ENCODE data around the gene HNRNPM.

HNRNPM gene

DNA sequence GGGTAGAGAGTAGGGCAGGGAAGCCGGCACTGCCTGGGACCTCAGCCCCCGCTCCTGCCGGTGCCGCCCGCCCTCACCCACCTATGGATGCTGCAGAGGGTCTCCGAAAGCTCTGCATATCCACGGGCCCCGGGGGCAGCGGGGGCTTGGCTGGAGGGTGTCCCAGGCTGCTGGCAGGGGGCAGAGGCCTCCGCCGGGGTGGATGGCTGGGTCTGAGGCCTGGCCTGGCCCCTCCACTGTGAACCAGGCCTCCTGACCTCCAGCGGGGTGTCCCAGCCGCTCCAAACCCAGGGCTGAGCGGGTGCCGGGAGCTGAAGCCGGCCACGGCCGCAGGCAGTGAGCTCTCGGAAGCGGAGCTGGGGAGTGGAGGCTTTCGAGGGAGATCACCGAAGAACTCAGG, 53.5 kb downstream of the HNRNPM start:
- DNase-seq (ENCODE audit: low read depth), result no peak
- no peak overlapping the region for H3K4me3 ChIP-seq (ENCODE audit: low read depth, low read length)
- no peak for TF ChIP-seq CTCF (IDR thresholded peaks at IDR 0.05; ENCODE audit: low read depth, low read length, missing control alignments)
- in situ Hi-C loops (cut with HindIII; ENCODE audit: low sequenced_read_pairs), result no loop called here

GRCh38 chr19:8499048-8499833, 54.5 kb downstream of the HNRNPM start:
- in situ Hi-C loops (cut with HindIII; ENCODE audit: low sequenced_read_pairs), result no loop called here
- TF ChIP-seq CTCF (IDR thresholded peaks at IDR 0.05; ENCODE audit: low read depth, low read length, missing control alignments), result no peak
- no peak for DNase-seq (ENCODE audit: low read depth)
- no peak overlapping the region for H3K4me3 ChIP-seq (ENCODE audit: low read depth, low read length)

- H3K4me3 ChIP-seq (ENCODE audit: low read depth, low read length), result no peak overlapping the region
- no peak for DNase-seq (ENCODE audit: low read depth)
- in situ Hi-C loops (cut with HindIII; ENCODE audit: low sequenced_read_pairs), result no loop called here
- TF ChIP-seq CTCF (IDR thresholded peaks at IDR 0.05; ENCODE audit: low read depth, low read length, missing control alignments), result no peak
These were observed 55.4 kb downstream of the HNRNPM start for GRCh38 chr19:8500158-8500557.

DNA sequence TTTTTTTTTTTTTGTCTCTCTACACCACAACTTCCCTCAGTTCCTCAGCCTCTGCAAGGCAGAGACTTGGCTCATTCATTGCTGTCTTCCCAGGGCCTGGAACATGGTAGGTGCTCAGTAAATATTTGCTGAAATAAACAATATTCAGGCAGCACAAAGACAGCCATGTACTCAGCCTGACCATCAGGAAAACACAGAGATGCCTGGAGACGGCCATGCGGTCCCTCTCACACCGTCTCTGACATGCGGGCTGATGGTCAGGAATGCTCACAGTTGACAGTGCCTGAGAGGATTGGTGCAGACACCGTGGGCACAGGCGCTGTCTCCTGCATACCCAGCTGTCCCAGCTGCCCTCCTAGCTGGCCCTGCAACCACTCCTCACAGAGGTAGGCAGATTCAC, 56.7 kb downstream of the HNRNPM start:
- no peak for TF ChIP-seq CTCF (IDR thresholded peaks at IDR 0.05; ENCODE audit: low read depth, low read length, missing control alignments)
- in situ Hi-C loops (cut with HindIII; ENCODE audit: low sequenced_read_pairs), result no loop called here
- no peak for DNase-seq (ENCODE audit: low read depth)
- no peak overlapping the region for H3K4me3 ChIP-seq (ENCODE audit: low read depth, low read length)

DNA sequence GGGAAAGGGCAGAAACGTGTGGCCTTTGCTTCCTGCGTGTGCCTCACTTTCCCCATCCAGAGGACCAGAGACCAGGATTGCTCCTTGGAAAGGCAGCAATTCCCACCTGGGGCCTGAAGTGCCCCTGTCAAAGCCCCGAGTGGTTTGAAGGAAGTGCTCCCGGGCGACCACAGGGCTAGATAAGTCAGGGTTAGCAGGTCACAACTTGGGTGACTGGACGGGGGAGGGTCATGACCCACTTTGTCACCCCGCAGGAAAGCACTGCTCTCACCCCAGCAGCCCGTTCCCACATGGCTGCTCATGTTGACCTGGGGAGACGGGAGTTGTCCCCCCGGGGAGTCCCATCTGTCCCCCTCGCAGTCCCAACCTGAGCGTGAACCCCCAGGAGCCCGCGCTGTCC, 57.2 kb downstream of the HNRNPM start:
- in situ Hi-C loops (cut with HindIII; ENCODE audit: low sequenced_read_pairs), result no loop called here
- DNase-seq (ENCODE audit: low read depth), result no peak
- no peak overlapping the region for H3K4me3 ChIP-seq (ENCODE audit: low read depth, low read length)
- TF ChIP-seq CTCF (IDR thresholded peaks at IDR 0.05; ENCODE audit: low read depth, low read length, missing control alignments), result no peak

- DNase-seq (ENCODE audit: low read depth), result no peak
- H3K4me3 ChIP-seq (ENCODE audit: low read depth, low read length), result no peak overlapping the region
- in situ Hi-C loops (cut with HindIII; ENCODE audit: low sequenced_read_pairs), result no loop called here
- TF ChIP-seq CTCF (IDR thresholded peaks at IDR 0.05; ENCODE audit: low read depth, low read length, missing control alignments), result no peak
These were observed 58.7 kb downstream of the HNRNPM start for GRCh38 chr19:8503510-8503909.
